Left hindlimb (tissue), 1 donor: ENCODE results near the gene NDUFS1.
"Not testable (repeated sequence)": the region's sequence is repeated elsewhere in the genome, so short reads cannot be mapped to it uniquely, and the experiment has no call there.

Experiments used
- DNase-seq: peaks from one replicate; pipeline ENCODE4 v3.0.0-alpha.2; 2018

The NDUFS1 gene

DNA sequence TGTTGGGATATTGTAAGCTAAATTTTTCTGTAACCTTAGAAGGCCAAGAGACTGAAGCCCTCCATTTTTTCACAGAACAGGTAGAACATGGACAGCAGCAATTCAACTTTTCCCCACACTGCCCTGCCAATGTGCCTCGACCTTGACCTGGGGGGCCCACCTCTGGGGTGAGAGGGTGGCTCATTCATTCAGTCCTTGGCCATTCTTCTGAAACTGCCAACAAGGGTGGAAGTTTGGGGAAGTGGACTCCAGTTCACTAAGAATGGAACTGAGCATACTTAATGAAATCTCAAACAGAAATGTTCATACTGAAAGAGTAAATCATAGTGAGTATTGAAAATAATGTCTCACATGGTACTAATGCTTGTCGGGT, 1.5 kb upstream of the NDUFS1 start:
- DNase-seq, result no peak

- DNase-seq, result peak; percentile 61
These were observed 1.0 kb upstream of the NDUFS1 start for GRCh38 chr2:206160125-206160806.

DNA sequence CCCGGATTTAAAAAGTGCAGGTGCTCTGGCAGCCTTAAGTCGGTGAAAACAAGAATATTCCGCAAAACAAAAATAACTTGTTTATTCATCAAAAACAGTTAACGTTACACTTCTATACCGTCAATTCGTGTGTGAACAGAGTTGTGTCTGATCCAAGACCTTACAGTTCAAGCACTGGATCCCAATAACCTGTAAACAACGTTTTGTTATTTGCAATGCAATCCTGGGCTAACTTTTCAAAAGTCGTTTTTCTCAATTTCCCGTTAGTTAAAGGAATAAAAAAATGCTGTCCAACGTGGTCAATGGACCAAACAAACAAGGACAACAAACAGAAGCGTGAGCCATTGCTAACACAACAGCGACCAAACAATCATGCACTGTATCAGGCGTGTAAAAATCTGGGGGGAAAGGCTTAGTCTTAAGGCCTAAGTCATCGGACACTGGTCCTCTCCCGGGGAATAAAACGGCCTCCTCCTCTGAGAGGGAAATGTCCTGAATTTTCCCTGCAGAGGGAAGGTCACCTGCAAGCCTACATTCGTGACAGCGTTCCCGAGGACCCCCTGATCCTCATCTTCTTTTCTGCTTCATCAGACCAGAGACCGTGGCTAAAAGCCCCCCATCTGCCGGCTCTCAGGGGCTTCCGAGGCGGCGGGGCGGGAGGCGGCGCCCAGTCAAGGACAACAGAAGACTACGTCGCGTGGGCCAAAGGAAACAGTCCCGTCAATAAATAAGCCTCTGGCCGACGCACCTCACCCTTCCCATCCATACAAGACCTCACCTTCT, 490 bp downstream of the NDUFS1 start:
- no peak for DNase-seq

DNA sequence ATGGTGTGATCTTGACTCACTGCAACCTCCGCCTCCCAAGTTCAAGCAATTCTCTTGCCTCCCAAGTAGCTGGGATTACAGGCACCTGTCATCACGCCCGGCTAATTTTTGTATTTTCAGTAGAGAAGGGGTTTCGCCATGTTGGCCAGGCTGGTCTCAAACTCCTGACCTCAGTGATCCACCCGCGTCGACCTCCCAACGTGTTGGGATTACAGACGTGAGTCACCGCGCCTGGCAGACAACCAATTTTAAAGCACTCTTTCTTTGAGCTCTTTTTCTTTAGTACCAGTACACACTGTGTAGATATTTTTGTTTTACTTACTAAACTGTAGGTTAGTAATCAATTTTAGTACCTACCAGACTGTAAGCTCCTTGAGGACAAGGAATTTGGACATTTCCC, 2.2 kb downstream of the NDUFS1 start:
- DNase-seq, result not testable (repeated sequence)

GRCh38 chr2:206154197-206154596, 5.0 kb downstream of the NDUFS1 start:
- DNase-seq, result no peak

GRCh38 chr2:206150631-206151030, 8.6 kb downstream of the NDUFS1 start:
- DNase-seq, result no peak

DNA sequence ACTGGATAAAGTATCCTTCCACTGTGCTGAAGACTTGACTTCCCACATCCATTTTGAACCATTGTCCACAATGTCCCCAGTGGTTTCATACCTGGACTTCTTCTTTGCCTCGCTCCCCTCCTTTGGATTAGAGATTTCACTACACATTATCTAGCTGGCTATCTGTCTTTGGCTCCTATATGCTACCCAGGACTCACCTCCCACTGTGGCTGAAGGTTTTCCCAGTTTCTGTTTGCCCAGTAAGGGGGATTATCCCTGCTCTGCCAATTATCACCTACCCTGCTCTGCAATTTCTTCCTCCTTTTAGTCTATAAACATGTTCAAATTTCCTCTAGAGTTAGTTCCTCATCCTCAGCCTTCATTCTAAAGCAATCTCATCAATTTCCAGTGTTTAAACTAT, 9.1 kb downstream of the NDUFS1 start:
- DNase-seq, result no peak

DNA sequence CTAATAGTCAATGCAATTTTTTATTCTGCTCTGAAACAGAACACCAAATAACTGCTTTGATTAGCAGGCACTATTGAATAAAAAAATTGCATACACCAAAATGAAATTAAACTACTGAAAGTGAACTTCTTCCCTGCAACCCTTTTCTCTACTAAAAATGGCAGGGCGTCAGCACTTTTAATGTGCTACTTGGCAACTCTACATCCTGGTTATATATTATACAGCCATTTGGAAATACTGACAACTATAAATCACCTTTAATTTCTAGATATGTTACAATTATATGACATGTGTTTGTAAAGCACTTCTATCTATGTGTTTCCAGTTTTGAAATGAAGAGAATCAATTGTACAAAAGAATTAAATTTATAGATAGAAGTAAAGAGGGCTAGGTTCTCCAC, 9.9 kb downstream of the NDUFS1 start:
- DNase-seq, result no peak

- DNase-seq, result no peak
These were observed 13.6 kb downstream of the NDUFS1 start for GRCh38 chr2:206145665-206146064.

- DNase-seq, result no peak
These were observed 14.9 kb downstream of the NDUFS1 start for GRCh38 chr2:206144383-206144782.

GRCh38 chr2:206143451-206143850, 15.8 kb downstream of the NDUFS1 start:
- DNase-seq, result no peak

DNA sequence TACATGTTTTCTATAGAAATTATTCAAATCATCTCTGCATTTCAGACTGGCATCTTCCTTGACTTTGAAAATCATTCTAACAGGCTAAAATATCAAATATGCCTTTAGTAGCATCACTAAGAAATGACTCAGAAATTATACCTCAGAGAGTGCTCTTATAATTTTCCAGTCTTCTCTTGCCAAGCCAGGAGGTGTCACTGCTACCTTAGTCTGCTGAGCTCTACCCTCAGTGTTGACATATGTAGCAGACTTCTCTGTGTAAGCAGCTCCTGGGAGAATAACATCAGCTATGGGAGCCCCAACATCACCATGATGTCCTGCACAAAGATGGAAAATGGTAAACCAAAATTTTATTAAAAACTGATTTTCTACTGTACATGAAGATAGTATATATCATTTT, 31.6 kb downstream of the NDUFS1 start:
- DNase-seq, result no peak

GRCh38 chr2:206125901-206126300, 33.3 kb downstream of the NDUFS1 start:
- DNase-seq, result no peak

DNA sequence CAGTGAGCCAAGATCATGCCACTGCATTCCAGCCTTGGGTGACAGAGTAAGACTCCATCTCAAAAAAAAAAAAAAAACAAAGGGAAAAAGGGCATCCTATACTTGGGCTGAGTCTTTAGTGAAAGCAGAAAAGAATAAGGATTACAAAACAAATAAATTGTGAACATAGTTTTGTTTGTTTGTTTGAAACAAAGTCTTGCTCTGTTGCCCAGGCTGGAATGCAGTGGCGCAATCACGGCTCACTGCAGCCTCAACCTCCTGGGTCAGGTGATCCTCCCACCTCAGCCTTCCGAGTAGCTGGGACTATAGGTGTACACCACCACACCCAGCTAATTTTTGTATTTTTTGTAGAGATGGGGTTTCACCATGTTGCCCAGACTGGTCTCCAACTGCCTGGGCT, 36.7 kb downstream of the NDUFS1 start:
- DNase-seq, result not testable (repeated sequence)

DNA sequence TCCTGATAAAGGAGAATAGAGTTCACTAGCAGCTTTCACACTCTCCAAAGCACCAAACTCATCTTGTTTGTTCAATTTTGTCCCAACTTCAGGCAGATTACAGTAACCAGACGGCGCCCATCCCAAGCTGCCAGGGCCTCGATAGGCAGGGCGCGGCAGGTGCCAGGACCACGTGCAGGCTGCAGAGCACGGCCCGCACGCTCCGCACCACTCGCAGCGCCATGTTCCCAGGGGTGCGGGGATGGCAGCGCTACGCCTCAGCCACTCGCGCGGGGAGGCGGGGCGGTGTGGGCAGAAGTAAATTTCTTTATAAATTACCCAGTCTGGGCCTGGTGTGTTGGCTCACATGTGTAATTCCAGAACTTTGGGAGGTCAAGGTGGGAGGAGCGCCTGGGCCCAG, 43.0 kb downstream of the NDUFS1 start:
- no peak for DNase-seq

- DNase-seq, result no peak
These were observed 44.1 kb downstream of the NDUFS1 start for GRCh38 chr2:206115026-206115578.

DNA sequence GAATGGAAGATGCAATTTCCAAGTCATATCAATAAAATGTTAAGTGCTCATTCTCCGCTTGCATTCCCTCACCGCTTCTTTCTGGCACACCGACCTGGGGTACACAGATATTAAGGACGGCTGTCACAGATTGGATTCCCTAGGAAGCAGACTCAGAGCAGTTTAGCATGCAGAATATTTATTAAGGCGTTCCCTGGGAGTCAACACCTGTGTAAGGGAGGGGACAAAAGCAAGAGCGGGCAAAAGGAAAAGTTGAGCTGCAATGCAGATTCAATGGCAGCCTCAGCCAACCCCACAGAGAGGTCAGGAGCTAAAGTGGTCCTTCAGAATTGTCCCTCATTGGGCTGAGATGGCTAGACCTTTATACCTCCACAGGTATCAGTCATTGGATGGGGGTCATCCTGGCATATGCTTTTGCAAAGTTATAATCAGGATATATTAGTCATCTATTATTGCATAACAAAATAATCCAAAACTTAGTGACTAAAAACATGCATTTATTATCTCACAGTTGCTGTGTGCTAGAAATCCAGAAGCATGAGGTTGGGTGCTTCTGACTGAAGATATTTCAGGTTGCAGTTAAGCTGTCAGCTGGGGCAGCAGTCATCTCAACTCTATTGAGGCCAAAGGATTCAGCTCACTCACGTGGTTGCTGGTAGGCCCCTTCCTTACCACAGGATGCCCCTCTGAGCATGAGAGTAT, 46.2 kb downstream of the NDUFS1 start:
- no peak for DNase-seq

DNA sequence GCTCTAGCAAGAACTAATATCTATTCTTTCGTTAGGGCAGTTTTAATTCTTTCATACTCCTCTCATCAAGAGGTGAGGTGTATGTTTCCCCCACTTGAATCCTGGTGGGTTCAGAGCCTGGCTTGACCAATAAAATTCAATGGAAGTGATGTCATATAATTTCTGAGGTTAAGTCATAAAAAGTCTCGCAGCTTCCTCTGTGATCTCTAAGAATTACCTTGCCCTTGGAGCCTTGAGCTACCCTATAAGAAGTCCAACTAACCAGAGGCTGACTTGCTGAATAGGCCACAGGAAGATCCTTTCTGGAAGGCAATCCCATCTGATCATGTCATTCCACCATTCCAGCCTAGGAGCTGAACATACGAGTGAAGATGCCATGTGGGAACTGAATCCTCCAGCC, 47.1 kb downstream of the NDUFS1 start:
- DNase-seq, result no peak

DNA sequence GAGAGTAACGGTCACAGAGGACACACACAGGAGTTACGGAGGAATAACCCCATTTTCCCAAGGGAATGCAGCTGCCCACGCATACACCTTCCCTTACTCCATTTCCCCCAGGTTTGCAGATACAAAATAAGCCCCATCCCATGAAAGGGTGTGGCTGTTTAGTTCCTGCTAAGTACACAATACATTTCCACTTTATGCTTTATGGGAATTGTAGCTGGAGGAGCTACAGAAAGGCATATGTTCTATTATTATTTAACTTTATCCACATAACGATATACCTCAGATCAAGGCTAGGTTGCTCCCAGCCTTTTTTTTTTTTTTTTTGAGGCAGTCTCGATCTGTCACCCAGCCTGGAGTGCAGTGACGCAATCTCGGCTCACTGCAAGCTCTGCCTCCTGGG, 50.5 kb downstream of the NDUFS1 start:
- DNase-seq, result no peak

- no peak for DNase-seq
These were observed 53.7 kb downstream of the NDUFS1 start for GRCh38 chr2:206105541-206105940.

- no peak for DNase-seq
These were observed 54.2 kb downstream of the NDUFS1 start for GRCh38 chr2:206105038-206105437.

- DNase-seq, result not testable (repeated sequence)
These were observed 60.4 kb downstream of the NDUFS1 start for GRCh38 chr2:206098872-206099271.

- no peak for DNase-seq
These were observed 60.8 kb downstream of the NDUFS1 start for GRCh38 chr2:206098471-206098870.

- DNase-seq, result no peak
These were observed 62.4 kb downstream of the NDUFS1 start for GRCh38 chr2:206096876-206097275.
